Measurements from ENCODE around the gene ARMC9. TPM values are rescaled to one million over a fixed set of nuclear protein-coding genes. Genes with fewer than 3 reads are reported as not detected.

Gene ARMC9
- total RNA-seq, 1 donor from 2014 or later: 19.3 TPM

DNA sequence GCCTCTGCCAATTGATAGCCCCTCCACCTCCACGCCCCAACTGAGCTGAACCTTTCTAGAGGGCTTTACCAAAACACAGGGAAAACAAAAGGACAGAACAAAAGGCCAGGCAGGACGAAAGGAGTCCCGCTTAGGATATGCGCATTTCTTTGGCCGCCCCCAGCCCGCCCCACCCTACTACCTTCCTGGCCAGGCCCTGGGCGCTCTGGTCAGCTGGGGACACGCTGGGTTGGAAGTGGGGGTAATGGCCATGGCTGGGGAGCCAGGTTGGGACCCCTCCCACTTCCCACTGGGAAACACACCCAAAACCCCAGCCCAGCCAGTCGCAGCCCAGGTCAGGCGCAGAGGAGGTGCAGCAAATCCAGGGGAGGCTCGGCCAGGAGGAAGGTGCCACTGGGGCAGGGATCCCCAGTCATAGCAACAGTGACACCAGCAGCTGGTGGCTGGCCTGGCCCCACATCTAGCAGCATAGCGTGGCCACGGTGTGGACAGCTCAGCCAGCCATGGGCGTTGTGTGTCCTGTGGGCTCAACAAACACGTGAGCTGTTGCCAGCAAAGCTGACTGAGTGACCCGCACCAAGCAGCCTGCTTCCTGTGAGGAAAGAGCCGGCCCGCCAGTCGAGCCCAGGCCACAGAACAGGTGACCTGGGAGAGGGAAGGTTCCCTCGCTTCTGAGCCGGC is 172.5 kb downstream of the ARMC9 start:
- H3K4me3 Mint-ChIP-seq (ENCODE audit: unreplicated experiment): no peak overlapping the region
- peaks cover 12% of the 10 kb centered on the region for H3K4me1 Mint-ChIP-seq (ENCODE audit: low read depth, unreplicated experiment)
- H3K27ac Mint-ChIP-seq (ENCODE audit: unreplicated experiment): no peak overlapping the region
- H3K27me3 Mint-ChIP-seq (ENCODE audit: unreplicated experiment): no peaks in the 10 kb centered on the region
- H3K36me3 Mint-ChIP-seq (ENCODE audit: unreplicated experiment): no peaks in the 10 kb centered on the region
- peaks cover 5% of the 10 kb centered on the region for H3K9me3 Mint-ChIP-seq (ENCODE audit: unreplicated experiment)
- no peak for TF ChIP-seq CTCF (IDR thresholded peaks at IDR 0.05; ENCODE audit: partially characterized antibody, unreplicated experiment)
- DNase-seq: no peak

GRCh38 chr2:231371430-231372054 is 173.1 kb downstream of the ARMC9 start:
- H3K27me3 Mint-ChIP-seq (ENCODE audit: unreplicated experiment): no peaks in the 10 kb centered on the region
- peaks cover 5% of the 10 kb centered on the region for H3K9me3 Mint-ChIP-seq (ENCODE audit: unreplicated experiment)
- H3K36me3 Mint-ChIP-seq (ENCODE audit: unreplicated experiment): no peaks in the 10 kb centered on the region
- DNase-seq: peak; percentile 57
- peaks cover 9% of the 10 kb centered on the region for H3K4me1 Mint-ChIP-seq (ENCODE audit: low read depth, unreplicated experiment)
- no peak overlapping the region for H3K4me3 Mint-ChIP-seq (ENCODE audit: unreplicated experiment)
- no peak for TF ChIP-seq CTCF (IDR thresholded peaks at IDR 0.05; ENCODE audit: partially characterized antibody, unreplicated experiment)
- H3K27ac Mint-ChIP-seq (ENCODE audit: unreplicated experiment): no peak overlapping the region

GRCh38 chr2:231372326-231372725 is 173.9 kb downstream of the ARMC9 start:
- Mint-ChIP-seq H3K27ac (ENCODE audit: unreplicated experiment) (peak overlapping the region; percentile 59), H3K27me3 (ENCODE audit: unreplicated experiment) (peaks cover 3% of the 10 kb centered on the region), H3K4me3 (ENCODE audit: unreplicated experiment) (no peak overlapping the region), H3K36me3 (ENCODE audit: unreplicated experiment) (peaks cover 5% of the 10 kb centered on the region), H3K4me1 (ENCODE audit: low read depth, unreplicated experiment) (peaks cover 7% of the 10 kb centered on the region), H3K9me3 (ENCODE audit: unreplicated experiment) (peaks cover 7% of the 10 kb centered on the region)
- TF ChIP-seq CTCF (IDR thresholded peaks at IDR 0.05; ENCODE audit: partially characterized antibody, unreplicated experiment): no peak
- peak; percentile 15 for DNase-seq

GRCh38 chr2:231373184-231373583 is 174.8 kb downstream of the ARMC9 start:
- no peak for DNase-seq

More at GRCh38 chr2:231373184-231373583, 174.8 kb downstream of the ARMC9 start:
- H3K4me3 Mint-ChIP-seq (ENCODE audit: unreplicated experiment): no peak overlapping the region
- H3K27me3 Mint-ChIP-seq (ENCODE audit: unreplicated experiment): peaks cover 3% of the 10 kb centered on the region
- H3K9me3 Mint-ChIP-seq (ENCODE audit: unreplicated experiment): peaks cover 5% of the 10 kb centered on the region
- peaks cover 5% of the 10 kb centered on the region for H3K4me1 Mint-ChIP-seq (ENCODE audit: low read depth, unreplicated experiment)
- no peak overlapping the region for H3K27ac Mint-ChIP-seq (ENCODE audit: unreplicated experiment)
- TF ChIP-seq CTCF (IDR thresholded peaks at IDR 0.05; ENCODE audit: partially characterized antibody, unreplicated experiment): no peak
- H3K36me3 Mint-ChIP-seq (ENCODE audit: unreplicated experiment): peaks cover 5% of the 10 kb centered on the region
